ENCODE measurements around the gene RBPJ. TPM values are rescaled to one million over a fixed set of nuclear protein-coding genes. Genes with fewer than 3 reads are reported as not detected.

RBPJ gene
- total and polyA plus RNA-seq, 2 experiments from 2014 or later = 50.3 to 80.3 TPM

GRCh38 chr4:26429910-26430309 is 109.1 kb downstream of the RBPJ start:
- Histone ChIP-seq H3K4me3 (no peak overlapping the region), H3K27ac (no peak overlapping the region), H3K27me3 (no peaks in the 10 kb centered on the region), H3K36me3 (peaks cover 34% of the 10 kb centered on the region), H3K4me1 (ENCODE audit: low read depth) (peaks cover 25% of the 10 kb centered on the region), H3K9me3 (ENCODE audit: low read depth) (no peaks in the 10 kb centered on the region)
- DNase-seq (ENCODE audit: low read depth in 1 of 2, low spot score in 1 of 2) = no peak
- TF ChIP-seq CTCF (IDR thresholded peaks at IDR 0.05; ENCODE audit: low read depth, low read length) = no peak

DNA sequence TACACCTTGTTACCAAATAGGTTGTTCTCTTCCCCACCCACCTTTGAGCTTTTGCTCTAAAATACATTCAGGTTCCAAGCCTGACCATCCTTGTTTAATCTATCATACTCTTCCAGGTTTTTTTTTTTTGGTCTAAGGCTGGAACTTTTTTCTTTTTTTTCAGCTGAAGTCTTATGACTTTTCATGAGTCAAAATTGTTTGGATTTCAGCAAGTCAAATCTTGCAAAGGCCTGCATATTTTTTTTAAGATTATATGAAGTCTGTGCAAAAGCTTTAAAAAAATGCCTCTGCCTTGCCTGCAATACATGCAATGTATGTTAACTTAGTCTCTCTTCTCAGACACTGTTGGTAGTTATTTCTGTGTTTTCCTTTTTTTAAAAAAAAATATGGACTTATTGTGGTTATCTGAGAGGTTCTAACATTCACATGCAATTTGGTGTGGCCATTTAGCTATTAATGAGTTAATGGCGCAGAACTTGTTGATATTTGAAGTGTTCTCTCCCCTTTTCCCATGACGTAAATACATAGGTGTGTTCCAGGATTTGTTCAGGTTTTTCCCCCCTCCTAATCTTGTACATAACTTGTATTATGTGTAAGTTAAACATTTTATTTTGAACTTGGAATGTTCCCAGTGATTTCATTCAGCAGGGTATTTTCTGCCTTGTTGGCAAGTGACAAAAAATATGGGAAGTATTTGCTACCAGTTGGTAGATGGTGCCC is 110.8 kb downstream of the RBPJ start:
- peaks cover 20% of the 10 kb centered on the region for H3K36me3 ChIP-seq
- no peak overlapping the region for H3K4me3 ChIP-seq
- TF ChIP-seq CTCF (IDR thresholded peaks at IDR 0.05; ENCODE audit: low read depth, low read length) = no peak
- H3K27me3 ChIP-seq = no peaks in the 10 kb centered on the region
- no peak for DNase-seq (ENCODE audit: low read depth in 1 of 2, low spot score in 1 of 2)
- no peaks in the 10 kb centered on the region for H3K9me3 ChIP-seq (ENCODE audit: low read depth)
- H3K4me1 ChIP-seq (ENCODE audit: low read depth) = peaks cover 17% of the 10 kb centered on the region
- no peak overlapping the region for H3K27ac ChIP-seq

- Histone ChIP-seq H3K36me3 (peaks cover 20% of the 10 kb centered on the region), H3K4me3 (no peak overlapping the region), H3K27me3 (no peaks in the 10 kb centered on the region), H3K27ac (peak overlapping the region; percentile 37), H3K4me1 (ENCODE audit: low read depth) (peaks cover 10% of the 10 kb centered on the region), H3K9me3 (ENCODE audit: low read depth) (no peaks in the 10 kb centered on the region)
- DNase-seq (ENCODE audit: low read depth in 1 of 2, low spot score in 1 of 2) = no peak
- no peak for TF ChIP-seq CTCF (IDR thresholded peaks at IDR 0.05; ENCODE audit: low read depth, low read length)
Measured at GRCh38 chr4:26432419-26432818, 111.6 kb downstream of the RBPJ start.

GRCh38 chr4:26433556-26433955 is 112.7 kb downstream of the RBPJ start:
- Histone ChIP-seq H3K36me3 (peaks cover 23% of the 10 kb centered on the region), H3K4me3 (no peak overlapping the region), H3K9me3 (ENCODE audit: low read depth) (no peaks in the 10 kb centered on the region), H3K4me1 (ENCODE audit: low read depth) (peaks cover 8% of the 10 kb centered on the region), H3K27ac (no peak overlapping the region), H3K27me3 (no peaks in the 10 kb centered on the region)
- DNase-seq (ENCODE audit: low read depth in 1 of 2, low spot score in 1 of 2) = peak in 1 of 2 donors; percentile 19
- no peak for TF ChIP-seq CTCF (IDR thresholded peaks at IDR 0.05; ENCODE audit: low read depth, low read length)

DNA sequence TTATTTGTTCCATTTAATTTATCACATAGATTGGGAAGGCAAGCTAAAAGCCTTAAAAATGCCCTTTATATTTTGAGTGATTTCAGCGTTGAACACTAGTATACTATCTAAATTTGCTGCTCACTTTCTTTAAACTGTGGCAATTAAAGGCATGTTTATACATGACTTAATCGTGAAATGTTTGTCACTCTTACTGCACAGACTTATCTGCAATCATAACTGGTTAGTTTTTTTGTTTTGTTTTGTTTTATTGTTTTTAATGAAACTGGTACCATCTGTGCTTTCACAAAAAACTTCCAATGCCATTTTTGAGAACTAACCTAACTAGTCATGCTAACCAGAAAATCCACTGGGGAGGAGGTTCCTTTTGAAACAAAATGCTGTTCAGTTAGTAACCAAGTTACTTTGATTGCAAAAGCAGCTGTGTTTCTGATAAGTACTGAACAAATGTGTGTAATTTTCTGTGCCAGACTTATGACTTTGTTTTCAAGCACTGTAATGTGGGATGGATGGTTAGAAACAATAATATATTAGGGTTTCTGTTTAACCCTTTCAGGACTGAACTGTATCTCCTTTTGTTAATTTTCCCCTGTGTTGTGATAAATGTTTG is 113.3 kb downstream of the RBPJ start:
- Histone ChIP-seq H3K27me3 (no peaks in the 10 kb centered on the region), H3K36me3 (peaks cover 24% of the 10 kb centered on the region), H3K9me3 (ENCODE audit: low read depth) (no peaks in the 10 kb centered on the region), H3K4me1 (ENCODE audit: low read depth) (peaks cover 8% of the 10 kb centered on the region), H3K4me3 (no peak overlapping the region), H3K27ac (no peak overlapping the region)
- peak in 1 of 2 donors; percentile 68 for DNase-seq (ENCODE audit: low read depth in 1 of 2, low spot score in 1 of 2)
- TF ChIP-seq CTCF (IDR thresholded peaks at IDR 0.05; ENCODE audit: low read depth, low read length) = no peak

Data from cardiac muscle cell (in vitro differentiated cells and primary cell).